CD14-positive monocyte (primary cell): Measurements from ENCODE around the gene ITIH3. TPM values are rescaled to one million over a fixed set of nuclear protein-coding genes. Genes with fewer than 3 reads are reported as not detected.
A peak's percentile ranks its signal among the peaks of the same experiment; 100 is the strongest.

Experiments
- DNase-seq, 3 donors: peaks; one replicate each; pipeline ENCODE4 v3.0.0-alpha.2; 2011 to 2022
- H2AFZ ChIP-seq: 2 replicates; pipeline ENCODE4 v1.6.0; 2012; ENCODE audit warnings: mild to moderate bottlenecking, low read depth, low read length, inconsistent platforms; ENCODE audit not compliant: insufficient read depth, poor library complexity, severe bottlenecking
- H3K27ac ChIP-seq, 2 donors: 1 replicate in 1 of 2; 2 replicates in 1 of 2; pipeline ENCODE4 v1.5.1; 2012 to 2013; ENCODE audit warnings: low read length in 2 of 2, control low read depth in 1 of 2, inconsistent platforms in 1 of 2, low read depth in 1 of 2, mild to moderate bottlenecking in 1 of 2
- H3K27me3 ChIP-seq, 2 donors: one replicate each; pipeline versions ENCODE4 v1.6.0 to v1.6.1; 2011 to 2013; ENCODE audit warnings: low read length in 2 of 2; ENCODE audit not compliant: control insufficient read depth in 2 of 2, insufficient read depth in 2 of 2
- H3K36me3 ChIP-seq, 2 donors: replicated peaks in 1 of 2; 1 replicate in 1 of 2; 2 replicates in 1 of 2; pipeline versions ENCODE4 v1.5.1 to v1.6.1; 2012 to 2013; ENCODE audit warnings: low read length in 2 of 2, control low read depth in 1 of 2, inconsistent platforms in 1 of 2, mild to moderate bottlenecking in 1 of 2; ENCODE audit not compliant: insufficient read depth in 2 of 2, control insufficient read depth in 1 of 2
- H3K4me1 ChIP-seq, 2 donors: 1 replicate in 1 of 2; 2 replicates in 1 of 2; pipeline versions ENCODE4 v1.5.1 to v1.6.1; 2012 to 2013; ENCODE audit warnings: low read length in 2 of 2, control low read depth in 1 of 2, inconsistent platforms in 1 of 2, mild to moderate bottlenecking in 1 of 2, moderate library complexity in 1 of 2; ENCODE audit not compliant: insufficient read depth in 2 of 2, control insufficient read depth in 1 of 2
- H3K4me2 ChIP-seq: replicated peaks from 2 replicates; pipeline ENCODE3; 2012; ENCODE audit warnings: low read length, moderate library complexity, mild to moderate bottlenecking; ENCODE audit not compliant: poor library complexity, severe bottlenecking; ENCODE audit errors: extremely low read depth
- H3K4me3 ChIP-seq, 3 experiments: fragments of 200-600 bp in 1 of 3; sonication (generic) in 1 of 3; replicated peaks in 1 of 3; 1 replicate in 2 of 3; 2 replicates in 1 of 3; pipeline ENCODE4 v1.5.1; 2011 to 2013; ENCODE audit warnings: low read length in 3 of 3, mild to moderate bottlenecking in 3 of 3, control low read depth in 2 of 3, low read depth in 2 of 3, inconsistent platforms in 1 of 3, moderate library complexity in 1 of 3
- H3K79me2 ChIP-seq: 2 replicates; pipeline ENCODE4 v1.6.0; 2012; ENCODE audit warnings: mild to moderate bottlenecking, control low read depth, inconsistent platforms, low read length, moderate library complexity; ENCODE audit not compliant: insufficient read depth
- H3K9ac ChIP-seq: 2 replicates; pipeline ENCODE4 v1.6.0; 2017; ENCODE audit warnings: low read length, mild to moderate bottlenecking; ENCODE audit not compliant: insufficient read depth, poor library complexity, severe bottlenecking
- H3K9me3 ChIP-seq, 2 donors: replicated peaks in 1 of 2; 1 replicate in 1 of 2; 2 replicates in 1 of 2; pipeline versions ENCODE4 v1.5.1 to v1.6.1; 2012 to 2013; ENCODE audit warnings: low read length in 2 of 2, control low read depth in 1 of 2; ENCODE audit not compliant: control insufficient read depth in 1 of 2, insufficient read depth in 1 of 2
- H4K20me1 ChIP-seq: 2 replicates; pipeline ENCODE4 v1.6.0; 2012; ENCODE audit warnings: mild to moderate bottlenecking, low read length, control low read depth, moderate library complexity; ENCODE audit not compliant: insufficient read depth
- H3K27ac Mint-ChIP-seq, 7 donors: one replicate each; pipeline ENCODE4 v1.8.0; 2020; ENCODE audit warnings: mild to moderate bottlenecking in 7 of 7, mixed read lengths in 7 of 7, moderate library complexity in 6 of 7, inconsistent platforms in 2 of 7
- H3K27me3 Mint-ChIP-seq, 3 donors: one replicate each; pipeline ENCODE4 v1.8.0; 2021 to 2022; ENCODE audit warnings: low read depth in 3 of 3, mild to moderate bottlenecking in 3 of 3, mixed read lengths in 3 of 3, moderate library complexity in 3 of 3, inconsistent platforms in 1 of 3
- H3K36me3 Mint-ChIP-seq, 2 donors: one replicate each; pipeline ENCODE4 v1.8.0; 2020; ENCODE audit warnings: mixed read lengths in 2 of 2, inconsistent platforms in 1 of 2, mild to moderate bottlenecking in 1 of 2
- H3K4me1 Mint-ChIP-seq: one replicate; pipeline ENCODE4 v1.8.0; 2020; ENCODE audit warnings: mild to moderate bottlenecking, mixed read lengths
- H3K4me3 Mint-ChIP-seq, 2 donors: one replicate each; pipeline ENCODE4 v1.8.0; 2020; ENCODE audit warnings: mild to moderate bottlenecking in 2 of 2, mixed read lengths in 2 of 2, moderate library complexity in 1 of 2
- H3K9me3 Mint-ChIP-seq, 7 donors: one replicate each; pipeline ENCODE4 v1.8.0; 2020 to 2022; ENCODE audit warnings: mixed read lengths in 7 of 7, mild to moderate bottlenecking in 6 of 7, moderate library complexity in 6 of 7, inconsistent platforms in 2 of 7
- CTCF ChIP-seq: fragments of 200-600 bp; IDR thresholded peaks from one replicate; pipeline ENCODE4 v1.8.0; 2022; ENCODE audit warnings: antibody characterized with exemption, mild to moderate bottlenecking
- WGBS: methylation state at CpG from one replicate; pipeline ENCODE4 v1.1.5; 2013; ENCODE audit warnings: missing lambda C conversion rate; ENCODE audit not compliant: insufficient coverage; 5-methylcytosine and 5-hydroxymethylcytosine counted together
- intact Hi-C, 2 donors: fragments of 100-400 bp; cut with micrococcal nuclease; formaldehyde crosslinking; loops; one replicate each; pipeline versions ENCODE4 v1.15.0 to v1.15.1; 2023
- polyA plus RNA-seq, 3 donors: library from polyadenylated mRNA; depleted of rRNA in 1 of 3; unstranded in 2 of 3; stranded (reverse) in 1 of 3; fragments of 300-500 nt in 2 of 3; fragments of >200 nt in 1 of 3; fragmentation: Illumina TruSeq in 2 of 3; gene quantifications; 1 replicate in 2 of 3; 2 replicates in 1 of 3; pipeline ENCODE4 v1.2.3, GENCODE V29; 2012 to 2021

The ITIH3 gene
- polyA plus RNA-seq, 3 donors = 0.07 TPM; not detected in 2

- Mint-ChIP-seq H3K4me3 (no peak overlapping the region), H3K4me1 (no peaks in the 10 kb centered on the region), H3K36me3 (peaks cover 9 to 23% of the 10 kb centered on the region in 2 donors), H3K9me3 (no peaks in the 10 kb centered on the region), H3K27me3 (peaks cover 0 to 2% (median 1%) of the 10 kb centered on the region in 3 donors), H3K27ac (peak overlapping the region in 3 of 7 donors; percentile 29 to 69 (median 37))
- Histone ChIP-seq H3K9ac (no peak overlapping the region), H4K20me1 (no peaks in the 10 kb centered on the region), H3K79me2 (no peaks in the 10 kb centered on the region), H2AFZ (no peak overlapping the region), H3K4me3 (no peak overlapping the region), H3K4me1 (no peaks in the 10 kb centered on the region), H3K36me3 (peaks cover 5 to 26% of the 10 kb centered on the region in 2 donors), H3K9me3 (no peaks in the 10 kb centered on the region), H3K27me3 (no peaks in the 10 kb centered on the region), H3K27ac (no peak overlapping the region), H3K4me2 (no peak overlapping the region)
- 91% methylated on average over 7 of the region's 11 CpGs for WGBS
- intact Hi-C loops = loop anchor here in 1 of 2 donors (5.0 kb wide), 1 partner anchor 78 kb away; no protein-coding TSS in a partner anchor
- TF ChIP-seq CTCF = peak; percentile 66
- DNase-seq = peak in 2 of 3 donors; percentile 5 to 15
These were observed 26.1 kb downstream of the ITIH3 start for GRCh38 chr3:52820736-52821135.

GRCh38 chr3:52822363-52822762 lies 27.8 kb downstream of the ITIH3 start:
- Histone ChIP-seq H2AFZ (no peak overlapping the region), H3K4me3 (no peak overlapping the region), H3K27me3 (no peaks in the 10 kb centered on the region), H3K4me2 (no peak overlapping the region), H3K9ac (no peak overlapping the region), H3K36me3 (peaks cover 5 to 26% of the 10 kb centered on the region in 2 donors), H3K79me2 (no peaks in the 10 kb centered on the region), H3K9me3 (no peaks in the 10 kb centered on the region), H4K20me1 (no peaks in the 10 kb centered on the region), H3K4me1 (no peaks in the 10 kb centered on the region), H3K27ac (no peak overlapping the region)
- intact Hi-C loops = loop anchor here in 1 of 2 donors (5.0 kb wide), 1 partner anchor 80 kb away; no protein-coding TSS in a partner anchor
- no peaks in the 10 kb centered on the region for H3K9me3 Mint-ChIP-seq
- DNase-seq = no peak
- H3K27me3 Mint-ChIP-seq = peaks cover 0 to 2% (median 1%) of the 10 kb centered on the region in 3 donors
- no peak for TF ChIP-seq CTCF
- H3K4me1 Mint-ChIP-seq = no peaks in the 10 kb centered on the region
- WGBS = 98% methylated on average over 4 of the region's 5 CpGs
- H3K4me3 Mint-ChIP-seq = no peak overlapping the region
- H3K36me3 Mint-ChIP-seq = peaks cover 9 to 23% of the 10 kb centered on the region in 2 donors
- H3K27ac Mint-ChIP-seq = no peak overlapping the region
